WERI-Rb-1 (cell line): ENCODE measurements around the gene DGKI.

Experiments
- DNase-seq: peaks from one replicate; pipeline ENCODE4 v3.0.0-alpha.2; 2020
- H3K27ac ChIP-seq: fragments of 250-450 bp; sonication (Bioruptor Pico); 2 replicates; pipeline ENCODE4 v1.5.1; 2020; ENCODE audit warnings: mild to moderate bottlenecking, moderate library complexity
- H3K27me3 ChIP-seq: fragments of 250-450 bp; sonication (Bioruptor Pico); 2 replicates; pipeline ENCODE4 v1.5.1; 2021; ENCODE audit warnings: mild to moderate bottlenecking, low read depth, moderate library complexity; ENCODE audit not compliant: insufficient read depth, severe bottlenecking
- H3K36me3 ChIP-seq: fragments of 250-450 bp; sonication (Bioruptor Pico); 2 replicates; pipeline ENCODE4 v1.5.1; 2020; ENCODE audit warnings: mild to moderate bottlenecking, moderate library complexity
- H3K4me3 ChIP-seq: 2 replicates; pipeline ENCODE4 v1.5.1; 2011; ENCODE audit warnings: low read depth, mild to moderate bottlenecking, control low read depth, low read length
- H3K9me3 ChIP-seq: fragments of 250-450 bp; sonication (Bioruptor Pico); 2 replicates; pipeline ENCODE4 v1.5.1; 2021; ENCODE audit warnings: mild to moderate bottlenecking, moderate library complexity; ENCODE audit not compliant: severe bottlenecking
- TF ChIP-seq, protein P1 (sequence below): IDR thresholded peaks from 2 replicates; pipeline ENCODE4 v1.5.1; 2011; ENCODE audit warnings: low read depth, mild to moderate bottlenecking, control low read depth, inconsistent platforms, low read length

Gene DGKI

DNA sequence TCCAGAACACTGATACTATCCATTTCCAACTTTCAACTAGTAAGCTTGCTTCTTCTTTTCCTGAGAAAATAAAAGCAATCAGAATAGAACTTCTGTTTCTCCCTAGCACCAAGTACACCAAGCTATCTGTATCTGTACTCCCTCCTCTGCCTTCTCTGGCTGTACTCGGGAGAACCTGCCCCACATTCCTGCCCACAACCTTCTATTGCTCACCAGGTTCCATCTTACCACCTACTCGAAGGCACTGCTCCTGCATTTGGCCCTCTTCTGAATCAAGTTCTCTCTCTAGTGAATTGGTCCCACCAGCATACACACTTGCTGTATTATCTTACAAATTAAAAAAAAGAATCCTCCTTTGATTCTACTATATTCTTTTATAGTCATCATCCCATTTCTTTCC lies 333.7 kb downstream of the DGKI start:
- Histone ChIP-seq H3K4me3 (no peak overlapping the region), H3K27me3 (no peaks in the 10 kb centered on the region), H3K9me3 (no peaks in the 10 kb centered on the region), H3K36me3 (no peaks in the 10 kb centered on the region), H3K27ac (no peak overlapping the region)
- TF ChIP-seq, protein P1, sequence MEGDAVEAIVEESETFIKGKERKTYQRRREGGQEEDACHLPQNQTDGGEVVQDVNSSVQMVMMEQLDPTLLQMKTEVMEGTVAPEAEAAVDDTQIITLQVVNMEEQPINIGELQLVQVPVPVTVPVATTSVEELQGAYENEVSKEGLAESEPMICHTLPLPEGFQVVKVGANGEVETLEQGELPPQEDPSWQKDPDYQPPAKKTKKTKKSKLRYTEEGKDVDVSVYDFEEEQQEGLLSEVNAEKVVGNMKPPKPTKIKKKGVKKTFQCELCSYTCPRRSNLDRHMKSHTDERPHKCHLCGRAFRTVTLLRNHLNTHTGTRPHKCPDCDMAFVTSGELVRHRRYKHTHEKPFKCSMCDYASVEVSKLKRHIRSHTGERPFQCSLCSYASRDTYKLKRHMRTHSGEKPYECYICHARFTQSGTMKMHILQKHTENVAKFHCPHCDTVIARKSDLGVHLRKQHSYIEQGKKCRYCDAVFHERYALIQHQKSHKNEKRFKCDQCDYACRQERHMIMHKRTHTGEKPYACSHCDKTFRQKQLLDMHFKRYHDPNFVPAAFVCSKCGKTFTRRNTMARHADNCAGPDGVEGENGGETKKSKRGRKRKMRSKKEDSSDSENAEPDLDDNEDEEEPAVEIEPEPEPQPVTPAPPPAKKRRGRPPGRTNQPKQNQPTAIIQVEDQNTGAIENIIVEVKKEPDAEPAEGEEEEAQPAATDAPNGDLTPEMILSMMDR: no peak
- DNase-seq: no peak

- H3K36me3 ChIP-seq: no peaks in the 10 kb centered on the region
- DNase-seq: no peak
- no peak overlapping the region for H3K4me3 ChIP-seq
- H3K9me3 ChIP-seq: no peaks in the 10 kb centered on the region
- TF ChIP-seq, protein P1: no peak
- H3K27me3 ChIP-seq: no peaks in the 10 kb centered on the region
- no peak overlapping the region for H3K27ac ChIP-seq
These were observed 339.7 kb downstream of the DGKI start for GRCh38 chr7:137507096-137507495.

- TF ChIP-seq, protein P1: no peak
- Histone ChIP-seq H3K36me3 (no peaks in the 10 kb centered on the region), H3K4me3 (no peak overlapping the region), H3K27ac (no peak overlapping the region), H3K27me3 (no peaks in the 10 kb centered on the region), H3K9me3 (no peaks in the 10 kb centered on the region)
- DNase-seq: no peak
These were observed 340.7 kb downstream of the DGKI start for GRCh38 chr7:137506031-137506430.

GRCh38 chr7:137501562-137501961 lies 345.2 kb downstream of the DGKI start:
- TF ChIP-seq, protein P1: no peak
- H3K27ac ChIP-seq: no peak overlapping the region
- H3K27me3 ChIP-seq: no peaks in the 10 kb centered on the region
- no peaks in the 10 kb centered on the region for H3K36me3 ChIP-seq
- DNase-seq: no peak
- no peak overlapping the region for H3K4me3 ChIP-seq
- H3K9me3 ChIP-seq: no peaks in the 10 kb centered on the region

DNA sequence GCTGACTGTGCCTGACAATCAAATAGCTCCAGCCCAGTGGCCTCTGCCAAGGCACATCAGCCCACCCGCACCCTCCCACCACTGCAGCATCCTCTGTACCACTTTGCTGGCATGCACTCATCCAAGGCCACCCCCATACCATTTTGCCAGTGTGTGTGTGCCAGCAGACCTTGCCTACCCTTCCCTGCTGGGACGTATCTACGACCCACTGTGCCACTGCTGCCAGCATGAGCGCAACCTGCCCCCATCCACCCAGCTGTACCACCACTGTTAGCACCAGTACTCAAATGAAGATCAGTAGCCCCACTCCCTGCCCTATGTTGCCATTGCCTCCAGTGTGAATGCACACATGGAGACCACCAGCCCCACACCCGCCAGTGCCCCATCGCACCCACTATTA lies 353.9 kb downstream of the DGKI start:
- Histone ChIP-seq H3K27ac (no peak overlapping the region), H3K9me3 (no peaks in the 10 kb centered on the region), H3K4me3 (no peak overlapping the region), H3K27me3 (no peaks in the 10 kb centered on the region), H3K36me3 (no peaks in the 10 kb centered on the region)
- DNase-seq: no peak
- TF ChIP-seq, protein P1: no peak

GRCh38 chr7:137489880-137490279 lies 356.9 kb downstream of the DGKI start:
- no peak for DNase-seq
- Histone ChIP-seq H3K27ac (no peak overlapping the region), H3K36me3 (no peaks in the 10 kb centered on the region), H3K27me3 (no peaks in the 10 kb centered on the region), H3K4me3 (no peak overlapping the region), H3K9me3 (no peaks in the 10 kb centered on the region)
- TF ChIP-seq, protein P1: no peak
